ENCODE measurements around the gene DMBX1. TPM values are rescaled to one million over a fixed set of nuclear protein-coding genes. Genes with fewer than 3 reads are reported as not detected.

Gene DMBX1
- total RNA-seq, 4 donors from 2014 or later, result not detected

- no peak for DNase-seq
- H3K4me3 ChIP-seq, result no peak overlapping the region
- H3K27me3 ChIP-seq, result no peaks in the 10 kb centered on the region
- WGBS, 2 donors (ENCODE audit: low coverage in 1 of 2), result 83% methylated on average over 23 of the region's 23 CpGs; no CpG with 5 or more reads in 1 of the 2 donors
- intact Hi-C loops (cut with DNase I; ENCODE audit: low total_unique reads) (no loop called here), in situ Hi-C loops (cut with MboI; ENCODE audit: low pct_ligation_motif_present in 1 of 4, low pct_unique_long_range_greater_than_20kb in 1 of 4, low sequenced_read_pairs in 3 of 4) (no loop called here)
- H3K36me3 ChIP-seq, result no peaks in the 10 kb centered on the region
- H3K4me1 ChIP-seq, result peaks cover 0 to 11% (median 3%) of the 10 kb centered on the region in 4 donors
- H3K27ac ChIP-seq, result no peak overlapping the region
- TF ChIP-seq CTCF (IDR thresholded peaks at IDR 0.05) (no peak), POLR2A (IDR thresholded peaks at IDR 0.05) (no peak), EP300 (IDR thresholded peaks at IDR 0.05; ENCODE audit: low read depth) (no peak), POLR2AphosphoS5 (IDR thresholded peaks at IDR 0.05) (no peak)
- H3K9me3 ChIP-seq, result no peaks in the 10 kb centered on the region
Measured at GRCh38 chr1:46512135-46512791, 22.6 kb downstream of the DMBX1 start.

- no peak for TF ChIP-seq POLR2AphosphoS5 (IDR thresholded peaks at IDR 0.05)
- TF ChIP-seq EP300 (IDR thresholded peaks at IDR 0.05; ENCODE audit: low read depth), result no peak
- TF ChIP-seq POLR2A (IDR thresholded peaks at IDR 0.05), result no peak
- TF ChIP-seq CTCF (IDR thresholded peaks at IDR 0.05), result no peak
- Histone ChIP-seq H3K4me1 (peaks cover 0 to 14% (median 7%) of the 10 kb centered on the region in 4 donors), H3K9me3 (no peaks in the 10 kb centered on the region), H3K36me3 (no peaks in the 10 kb centered on the region), H3K27me3 (no peaks in the 10 kb centered on the region), H3K4me3 (no peak overlapping the region), H3K27ac (no peak overlapping the region)
- in situ Hi-C loops (cut with MboI; ENCODE audit: low pct_ligation_motif_present in 1 of 4, low pct_unique_long_range_greater_than_20kb in 1 of 4, low sequenced_read_pairs in 3 of 4) (no loop called here), intact Hi-C loops (cut with DNase I; ENCODE audit: low total_unique reads) (no loop called here)
- WGBS, 2 donors (ENCODE audit: low coverage in 1 of 2), result 56 to 70% methylated on average over 2 to 6 of the region's 6 CpGs
- DNase-seq, result no peak
Measured at GRCh38 chr1:46512792-46513190, 23.2 kb downstream of the DMBX1 start.

DNA sequence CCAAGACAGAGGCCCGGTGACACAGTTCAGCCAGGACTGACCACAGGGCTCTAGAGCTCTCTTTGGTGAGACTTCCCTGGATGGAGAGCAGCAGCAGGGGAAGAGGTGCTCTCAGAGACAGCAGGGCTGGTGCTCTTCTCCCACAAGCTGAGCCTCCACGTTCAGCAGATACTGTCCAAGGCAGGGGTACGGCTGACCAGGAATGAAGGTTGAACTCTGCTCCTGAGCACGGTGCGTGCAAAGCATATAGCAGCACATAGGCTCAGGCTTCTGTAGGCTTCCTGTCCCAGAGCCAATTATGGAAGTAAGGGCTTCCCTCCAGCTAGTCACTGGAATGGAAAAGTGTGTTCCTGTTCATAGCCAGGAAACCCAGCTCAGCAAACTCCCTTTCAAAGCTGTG lies 23.9 kb downstream of the DMBX1 start:
- Histone ChIP-seq H3K9me3 (no peaks in the 10 kb centered on the region), H3K4me3 (no peak overlapping the region), H3K36me3 (no peaks in the 10 kb centered on the region), H3K27ac (no peak overlapping the region), H3K4me1 (peaks cover 0 to 20% (median 9%) of the 10 kb centered on the region in 4 donors), H3K27me3 (peaks cover 5% of the 10 kb centered on the region)
- TF ChIP-seq CTCF (IDR thresholded peaks at IDR 0.05) (no peak), EP300 (IDR thresholded peaks at IDR 0.05; ENCODE audit: low read depth) (no peak), POLR2AphosphoS5 (IDR thresholded peaks at IDR 0.05) (no peak), POLR2A (IDR thresholded peaks at IDR 0.05) (no peak)
- intact Hi-C loops (cut with DNase I; ENCODE audit: low total_unique reads), result no loop called here
- 86% methylated on average over 5 of the region's 5 CpGs; no CpG with 5 or more reads in 1 of the 2 donors for WGBS, 2 donors (ENCODE audit: low coverage in 1 of 2)
- in situ Hi-C loops (cut with MboI; ENCODE audit: low pct_ligation_motif_present in 1 of 4, low pct_unique_long_range_greater_than_20kb in 1 of 4, low sequenced_read_pairs in 3 of 4), result no loop called here
- no peak for DNase-seq

DNA sequence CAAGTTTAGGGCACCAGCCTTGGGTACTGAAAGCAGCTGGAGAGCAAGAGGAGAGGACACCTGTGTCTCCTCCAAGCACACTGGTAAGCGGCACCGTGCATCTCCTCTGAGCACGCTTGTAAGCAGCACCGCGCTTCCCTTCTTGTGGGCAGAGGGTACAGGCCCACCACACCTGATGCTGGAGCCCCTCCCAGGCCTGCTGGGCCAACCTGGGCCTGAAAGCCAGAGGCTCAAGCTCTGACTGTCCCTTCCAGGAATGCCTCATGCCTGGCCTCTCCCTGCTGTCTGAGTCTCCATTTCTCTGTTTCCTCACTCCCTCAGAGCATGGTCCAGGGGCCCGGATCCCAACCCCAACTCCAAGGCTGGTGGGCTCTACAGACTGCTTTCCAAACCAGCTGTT lies 25.9 kb downstream of the DMBX1 start:
- WGBS, 2 donors (ENCODE audit: low coverage in 1 of 2), result 78% methylated on average over 6 of the region's 6 CpGs; no CpG with 5 or more reads in 1 of the 2 donors
- TF ChIP-seq CTCF (IDR thresholded peaks at IDR 0.05), result no peak
- in situ Hi-C loops (cut with MboI; ENCODE audit: low pct_ligation_motif_present in 1 of 4, low pct_unique_long_range_greater_than_20kb in 1 of 4, low sequenced_read_pairs in 3 of 4), result no loop called here

More for the DNA sequence above, 25.9 kb downstream of the DMBX1 start:
- no peaks in the 10 kb centered on the region for H3K9me3 ChIP-seq
- intact Hi-C loops (cut with DNase I; ENCODE audit: low total_unique reads), result no loop called here
- no peak overlapping the region for H3K4me3 ChIP-seq
- H3K4me1 ChIP-seq, result peaks cover 0 to 20% (median 9%) of the 10 kb centered on the region in 4 donors
- no peak overlapping the region for H3K27ac ChIP-seq
- H3K36me3 ChIP-seq, result no peaks in the 10 kb centered on the region
- H3K27me3 ChIP-seq, result peaks cover 7% of the 10 kb centered on the region
- no peak for DNase-seq
